Body of pancreas (tissue), 4 donors: ENCODE data around the gene NGFR. TPM values are rescaled to one million over a fixed set of nuclear protein-coding genes. Genes with fewer than 3 reads are reported as not detected.

Experiments
- ATAC-seq: fragments of 150-250 bp; one replicate; pipeline ENCODE4 v1.9.1; 2016
- DNase-seq, 4 donors: peaks; one replicate each; pipeline ENCODE4 v3.0.0-alpha.2; 2019
- H3K27ac ChIP-seq, 4 donors: fragments of 200-600 bp; sonication (generic); 1 replicate in 3 of 4; 2 replicates in 1 of 4; pipeline versions ENCODE4 v1.5.1 to v1.6.1; 2016 to 2019; ENCODE audit warnings: mild to moderate bottlenecking in 1 of 4, mixed read lengths in 1 of 4, moderate library complexity in 1 of 4
- H3K27me3 ChIP-seq, 2 donors: fragments of 200-600 bp; sonication (generic); one replicate each; pipeline ENCODE4 v1.6.0; 2016; ENCODE audit warnings: mild to moderate bottlenecking in 1 of 2
- H3K36me3 ChIP-seq, 2 donors: fragments of 200-600 bp; sonication (generic); replicated peaks in 1 of 2; 2 replicates each; pipeline ENCODE4 v1.5.1; 2016; ENCODE audit warnings: low read depth in 2 of 2; ENCODE audit not compliant: insufficient read depth in 1 of 2
- H3K4me1 ChIP-seq: fragments of 200-600 bp; sonication (generic); one replicate; pipeline ENCODE4 v1.6.0; 2016
- H3K4me3 ChIP-seq, 2 donors: fragments of 200-600 bp; sonication (generic); 1 replicate in 1 of 2; 2 replicates in 1 of 2; pipeline ENCODE4 v1.5.1; 2016 to 2019
- H3K9me3 ChIP-seq, 3 donors: fragments of 200-600 bp; sonication (generic); 1 replicate in 2 of 3; 2 replicates in 1 of 3; pipeline ENCODE4 v1.5.1; 2016
- CTCF ChIP-seq, 7 experiments: fragments of 450-650 bp in 4 of 7; fragments of 200-600 bp in 3 of 7; sonication (generic) in 3 of 7; IDR thresholded peaks; one replicate each; pipeline ENCODE4 v1.5.1; 2016 to 2019; ENCODE audit warnings: antibody characterized with exemption in 7 of 7
- POLR2A ChIP-seq, 3 donors: fragments of 450-650 bp; IDR thresholded peaks; one replicate each; pipeline ENCODE4 v1.6.1; 2016; ENCODE audit warnings: antibody characterized with exemption in 3 of 3, mild to moderate bottlenecking in 2 of 3
- WGBS, 2 donors: methylation state at CpG; one replicate each; pipeline ENCODE4 v1.1.5; 2017; 5-methylcytosine and 5-hydroxymethylcytosine counted together
- intact Hi-C: fragments of 100-400 bp; cut with DNase I; formaldehyde crosslinking; loops from one replicate; pipeline ENCODE4 v1.15.1; 2023
- total RNA-seq, 2 donors: library from RNA; depleted of rRNA; stranded (reverse); fragments of >200 nt; gene quantifications; one replicate each; pipeline ENCODE4 v1.1.0, GENCODE V29; 2016

NGFR gene
- total RNA-seq, 2 donors from 2014 or later, result 10.1 to 27.7 TPM

GRCh38 chr17:49520386-49521087 lies 25.4 kb downstream of the NGFR start:
- WGBS, 2 donors, result 76 to 79% methylated on average over 10 of the region's 10 CpGs
- intact Hi-C loops, result no loop called here
- Histone ChIP-seq H3K27ac (no peak overlapping the region), H3K9me3 (no peaks in the 10 kb centered on the region), H3K4me1 (peaks cover 8% of the 10 kb centered on the region), H3K4me3 (no peak overlapping the region), H3K36me3 (no peaks in the 10 kb centered on the region), H3K27me3 (no peaks in the 10 kb centered on the region)
- no peak for ATAC-seq
- TF ChIP-seq POLR2A (IDR thresholded peaks at IDR 0.05) (no peak), CTCF (IDR thresholded peaks at IDR 0.05) (no peak)
- DNase-seq, result no peak

- Histone ChIP-seq H3K27me3 (no peaks in the 10 kb centered on the region), H3K4me3 (no peak overlapping the region), H3K4me1 (peaks cover 3% of the 10 kb centered on the region), H3K27ac (peak overlapping the region in 1 of 4 donors; percentile 5), H3K36me3 (no peaks in the 10 kb centered on the region), H3K9me3 (no peaks in the 10 kb centered on the region)
- intact Hi-C loops, result no loop called here
- WGBS, 2 donors, result 86 to 95% methylated on average over 4 to 8 of the region's 8 CpGs
- DNase-seq (no peak), ATAC-seq (no peak)
- TF ChIP-seq POLR2A (IDR thresholded peaks at IDR 0.05), result no peak
- TF ChIP-seq CTCF (IDR thresholded peaks at IDR 0.05), result no peak
Measured at GRCh38 chr17:49521088-49521450, 26.0 kb downstream of the NGFR start.

GRCh38 chr17:49521471-49522356 lies 26.6 kb downstream of the NGFR start:
- peak overlapping the region in 1 of 4 donors; percentile 5 for H3K27ac ChIP-seq
- ATAC-seq, result peak; percentile 33
- no peaks in the 10 kb centered on the region for H3K27me3 ChIP-seq
- no peaks in the 10 kb centered on the region for H3K4me1 ChIP-seq
- no peaks in the 10 kb centered on the region for H3K9me3 ChIP-seq
- H3K36me3 ChIP-seq, result no peaks in the 10 kb centered on the region
- TF ChIP-seq POLR2A (IDR thresholded peaks at IDR 0.05) (no peak), CTCF (IDR thresholded peaks at IDR 0.05) (no peak)
- no peak overlapping the region for H3K4me3 ChIP-seq
- WGBS, 2 donors, result 71 to 74% methylated on average over 15 of the region's 15 CpGs
- intact Hi-C loops, result no loop called here
- DNase-seq, result peak in 1 of 4 donors; percentile 27

GRCh38 chr17:49522357-49522890 lies 27.3 kb downstream of the NGFR start:
- Histone ChIP-seq H3K4me3 (no peak overlapping the region), H3K27ac (peak overlapping the region in 1 of 4 donors; percentile 30), H3K27me3 (no peaks in the 10 kb centered on the region), H3K9me3 (no peaks in the 10 kb centered on the region), H3K36me3 (no peaks in the 10 kb centered on the region), H3K4me1 (no peaks in the 10 kb centered on the region)
- WGBS, 2 donors, result 82 to 86% methylated on average over 6 of the region's 6 CpGs
- ATAC-seq, result no peak
- intact Hi-C loops, result no loop called here
- TF ChIP-seq POLR2A (IDR thresholded peaks at IDR 0.05) (no peak), CTCF (IDR thresholded peaks at IDR 0.05) (no peak)
- no peak for DNase-seq
